H9 (cell line): ENCODE data around the gene IFNAR2. TPM values are rescaled to one million over a fixed set of nuclear protein-coding genes. Genes with fewer than 3 reads are reported as not detected.

ENCODE experiments used
- DNase-seq: peaks from one replicate; pipeline ENCODE4 v3.0.0-alpha.2; 2017
- H2AFZ ChIP-seq: one replicate; pipeline ENCODE4 v1.6.1; 2013; ENCODE audit warnings: mild to moderate bottlenecking, low read length, control low read depth, moderate library complexity
- H2AK5ac ChIP-seq: 2 replicates; pipeline ENCODE4 v1.6.1; 2013; ENCODE audit warnings: low read length, control low read depth, mixed read lengths; ENCODE audit not compliant: insufficient read length
- H2BK120ac ChIP-seq: one replicate; pipeline ENCODE4 v1.6.1; 2013; ENCODE audit warnings: low read depth, mild to moderate bottlenecking, low read length, control low read depth, inconsistent platforms; ENCODE audit not compliant: poor library complexity, severe bottlenecking
- H2BK12ac ChIP-seq: 2 replicates; pipeline ENCODE4 v1.6.1; 2013; ENCODE audit warnings: low read length, control low read depth, mixed read lengths, low read depth; ENCODE audit not compliant: insufficient read length
- H2BK15ac ChIP-seq: 2 replicates; pipeline ENCODE4 v1.6.1; 2013; ENCODE audit warnings: low read depth, low read length, control low read depth
- H2BK20ac ChIP-seq: one replicate; pipeline ENCODE4 v1.6.1; 2013; ENCODE audit warnings: low read depth, mild to moderate bottlenecking, low read length, control low read depth, inconsistent platforms; ENCODE audit not compliant: poor library complexity, severe bottlenecking
- H2BK5ac ChIP-seq: 2 replicates; pipeline ENCODE4 v1.6.1; 2013; ENCODE audit warnings: low read length, control low read depth, mixed read lengths; ENCODE audit not compliant: insufficient read length
- H3K14ac ChIP-seq: 2 replicates; pipeline ENCODE4 v1.6.1; 2013; ENCODE audit warnings: low read length, control low read depth; ENCODE audit not compliant: insufficient read depth
- H3K18ac ChIP-seq: 2 replicates; pipeline ENCODE4 v1.6.1; 2013; ENCODE audit warnings: low read depth, mild to moderate bottlenecking, mixed read lengths, low read length, control low read depth; ENCODE audit not compliant: insufficient read length
- H3K23ac ChIP-seq: 2 replicates; pipeline ENCODE4 v1.6.1; 2013; ENCODE audit warnings: low read length, control low read depth, mixed read lengths, low read depth; ENCODE audit not compliant: insufficient read length
- H3K23me2 ChIP-seq: 2 replicates; pipeline ENCODE4 v1.6.1; 2013; ENCODE audit warnings: low read depth, mild to moderate bottlenecking, mixed read lengths, low read length, control low read depth; ENCODE audit not compliant: insufficient read length, poor library complexity, severe bottlenecking
- H3K27ac ChIP-seq: 2 replicates; pipeline ENCODE4 v1.5.1; 2013; ENCODE audit warnings: low read length, control low read depth, mixed read lengths, low read depth; ENCODE audit not compliant: insufficient read length
- H3K27me3 ChIP-seq: 2 replicates; pipeline ENCODE4 v1.6.1; 2013; ENCODE audit warnings: low read length, control low read depth, inconsistent platforms; ENCODE audit not compliant: insufficient read depth
- H3K4ac ChIP-seq: 2 replicates; pipeline ENCODE4 v1.6.1; 2013; ENCODE audit warnings: low read depth, mild to moderate bottlenecking, control low read depth, inconsistent platforms, low read length, moderate library complexity
- H3K4me1 ChIP-seq: 2 replicates; pipeline ENCODE4 v1.6.1; 2013; ENCODE audit warnings: low read length, control low read depth, inconsistent platforms; ENCODE audit not compliant: insufficient read depth
- H3K4me2 ChIP-seq: 2 replicates; pipeline ENCODE4 v1.6.1; 2013; ENCODE audit warnings: low read length, control low read depth, mixed read lengths; ENCODE audit not compliant: insufficient read length, insufficient read depth
- H3K56ac ChIP-seq: 2 replicates; pipeline ENCODE4 v1.6.1; 2013; ENCODE audit warnings: low read depth, mild to moderate bottlenecking, mixed read lengths, low read length, control low read depth; ENCODE audit not compliant: insufficient read length
- H3K79me1 ChIP-seq: 2 replicates; pipeline ENCODE4 v1.6.1; 2013; ENCODE audit warnings: low read depth, mild to moderate bottlenecking, moderate library complexity, low read length, control low read depth, inconsistent platforms; ENCODE audit not compliant: insufficient read depth, poor library complexity, severe bottlenecking
- H3K79me2 ChIP-seq: 2 replicates; pipeline ENCODE4 v1.6.1; 2013; ENCODE audit warnings: low read length, control low read depth, inconsistent platforms; ENCODE audit not compliant: insufficient read depth
- H3K9ac ChIP-seq: 2 replicates; pipeline ENCODE4 v1.6.1; 2013; ENCODE audit warnings: low read length, control low read depth, mixed read lengths; ENCODE audit not compliant: insufficient read length; ENCODE audit errors: extremely low read depth
- H3K9me3 ChIP-seq: one replicate; pipeline ENCODE4 v1.6.1; 2013; ENCODE audit warnings: low read depth, low read length, inconsistent platforms; ENCODE audit not compliant: control insufficient read depth
- H3T11ph ChIP-seq: one replicate; pipeline ENCODE4 v1.6.1; 2013; ENCODE audit warnings: mild to moderate bottlenecking, low read length, control low read depth, inconsistent platforms
- H4K20me1 ChIP-seq: one replicate; pipeline ENCODE4 v1.6.1; 2013; ENCODE audit not compliant: control insufficient read depth, insufficient read length, insufficient read depth
- H4K5ac ChIP-seq: 2 replicates; pipeline ENCODE4 v1.6.1; 2013; ENCODE audit warnings: low read depth, mild to moderate bottlenecking, mixed read lengths, low read length, control low read depth; ENCODE audit not compliant: insufficient read length
- H4K8ac ChIP-seq: replicated peaks from 2 replicates; pipeline ENCODE4 v1.6.1; 2013; ENCODE audit warnings: low read length, control low read depth, mixed read lengths, low read depth; ENCODE audit not compliant: insufficient read length
- H4K91ac ChIP-seq: 2 replicates; pipeline ENCODE4 v1.6.1; 2013; ENCODE audit warnings: low read depth, mild to moderate bottlenecking, moderate library complexity, mixed read lengths, low read length, control low read depth; ENCODE audit not compliant: insufficient read length
- H3K27ac Mint-ChIP-seq, 3 experiments: 2 replicates in 2 of 3; 3 replicates in 1 of 3; pipeline ENCODE4 v1.8.0; 2020 to 2021; ENCODE audit warnings: mixed read lengths in 3 of 3, mild to moderate bottlenecking in 1 of 3, moderate library complexity in 1 of 3
- H3K27me3 Mint-ChIP-seq: 2 replicates; pipeline ENCODE4 v1.8.0; 2021; ENCODE audit warnings: low read depth, mild to moderate bottlenecking, moderate library complexity, mixed read lengths
- H3K36me3 Mint-ChIP-seq, 3 experiments: 2 replicates in 2 of 3; 3 replicates in 1 of 3; pipeline ENCODE4 v1.8.0; 2020 to 2021; ENCODE audit warnings: low read depth in 3 of 3, mixed read lengths in 3 of 3; ENCODE audit not compliant: insufficient read depth in 1 of 3
- H3K4me1 Mint-ChIP-seq, 2 experiments: 2 replicates each; pipeline ENCODE4 v1.8.0; 2020; ENCODE audit warnings: mixed read lengths in 2 of 2
- H3K4me3 Mint-ChIP-seq, 2 experiments: 2 replicates in 1 of 2; 3 replicates in 1 of 2; pipeline ENCODE4 v1.8.0; 2020 to 2021; ENCODE audit warnings: mild to moderate bottlenecking in 2 of 2, mixed read lengths in 2 of 2, moderate library complexity in 1 of 2
- H3K9me3 Mint-ChIP-seq, 2 experiments: 2 replicates in 1 of 2; 3 replicates in 1 of 2; pipeline ENCODE4 v1.8.0; 2020; ENCODE audit warnings: mild to moderate bottlenecking in 2 of 2, mixed read lengths in 2 of 2, moderate library complexity in 1 of 2
- WGBS: extraction: QIAGEN DNeasy Blood & Tissue Kit; methylation state at CpG from one replicate; pipeline ENCODE4 v1.1.7; 2013; ENCODE audit warnings: missing lambda C conversion rate, low lambda C conversion rate, mixed read lengths; ENCODE audit not compliant: insufficient read length; ENCODE audit errors: extremely low coverage; 5-methylcytosine and 5-hydroxymethylcytosine counted together
- total RNA-seq: library from RNA; stranded (reverse); gene quantifications from 2 replicates; pipeline ENCODE4 v1.2.1, GENCODE V29; 2021
- TF ChIP-seq, protein P1 (sequence below): fragments of 200-600 bp; sonication (generic); conservative IDR thresholded peaks from 3 replicates; pipeline ENCODE4 v1.8.0; 2021; ENCODE audit warnings: antibody characterized with exemption, mild to moderate bottlenecking

The IFNAR2 gene
- total RNA-seq, 1 experiment from 2014 or later, result 14.4 TPM

GRCh38 chr21:33201956-33202355 lies 27.8 kb upstream of the IFNAR2 start:
- no peak overlapping the region for H3K27ac Mint-ChIP-seq
- Histone ChIP-seq H2BK5ac (no peak overlapping the region), H3K56ac (no peak overlapping the region), H3K18ac (no peak overlapping the region), H3T11ph (no peak overlapping the region), H3K23me2 (no peaks in the 10 kb centered on the region), H3K27me3 (no peaks in the 10 kb centered on the region), H2AFZ (no peak overlapping the region), H3K4ac (no peak overlapping the region), H2AK5ac (no peak overlapping the region), H2BK120ac (no peak overlapping the region), H4K8ac (no peak overlapping the region), H3K4me1 (no peaks in the 10 kb centered on the region), H3K79me1 (no peaks in the 10 kb centered on the region), H3K27ac (no peak overlapping the region), H3K14ac (no peak overlapping the region), H3K23ac (no peak overlapping the region), H3K9ac (no peak overlapping the region), H4K5ac (no peak overlapping the region), H2BK20ac (no peak overlapping the region), H3K79me2 (no peaks in the 10 kb centered on the region), H3K9me3 (no peaks in the 10 kb centered on the region), H4K20me1 (no peaks in the 10 kb centered on the region), H4K91ac (no peak overlapping the region), H2BK15ac (no peak overlapping the region), H2BK12ac (no peak overlapping the region), H3K4me2 (no peak overlapping the region)
- DNase-seq, result no peak
- H3K4me3 Mint-ChIP-seq, result no peak overlapping the region
- TF ChIP-seq, protein P1, sequence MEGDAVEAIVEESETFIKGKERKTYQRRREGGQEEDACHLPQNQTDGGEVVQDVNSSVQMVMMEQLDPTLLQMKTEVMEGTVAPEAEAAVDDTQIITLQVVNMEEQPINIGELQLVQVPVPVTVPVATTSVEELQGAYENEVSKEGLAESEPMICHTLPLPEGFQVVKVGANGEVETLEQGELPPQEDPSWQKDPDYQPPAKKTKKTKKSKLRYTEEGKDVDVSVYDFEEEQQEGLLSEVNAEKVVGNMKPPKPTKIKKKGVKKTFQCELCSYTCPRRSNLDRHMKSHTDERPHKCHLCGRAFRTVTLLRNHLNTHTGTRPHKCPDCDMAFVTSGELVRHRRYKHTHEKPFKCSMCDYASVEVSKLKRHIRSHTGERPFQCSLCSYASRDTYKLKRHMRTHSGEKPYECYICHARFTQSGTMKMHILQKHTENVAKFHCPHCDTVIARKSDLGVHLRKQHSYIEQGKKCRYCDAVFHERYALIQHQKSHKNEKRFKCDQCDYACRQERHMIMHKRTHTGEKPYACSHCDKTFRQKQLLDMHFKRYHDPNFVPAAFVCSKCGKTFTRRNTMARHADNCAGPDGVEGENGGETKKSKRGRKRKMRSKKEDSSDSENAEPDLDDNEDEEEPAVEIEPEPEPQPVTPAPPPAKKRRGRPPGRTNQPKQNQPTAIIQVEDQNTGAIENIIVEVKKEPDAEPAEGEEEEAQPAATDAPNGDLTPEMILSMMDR, result no peak
- WGBS, result no CpG with 5 or more reads among the region's 4 CpGs
- peaks cover 6% of the 10 kb centered on the region for H3K27me3 Mint-ChIP-seq
- H3K36me3 Mint-ChIP-seq, result no peaks in the 10 kb centered on the region
- H3K9me3 Mint-ChIP-seq, result no peaks in the 10 kb centered on the region
- H3K4me1 Mint-ChIP-seq, result peaks cover 7 to 11% of the 10 kb centered on the region in 2 experiments
